Skeletal muscle cell (primary cell): ENCODE measurements around the gene SEPTIN2.

Source experiments
- DNase-seq: peaks from one replicate; pipeline ENCODE4 v3.0.0-alpha.2; 2010; ENCODE audit warnings: low read depth
- H3K4me3 ChIP-seq: 2 replicates; pipeline ENCODE4 v1.5.1; 2011; ENCODE audit warnings: low read depth, mild to moderate bottlenecking, control low read depth, low read length, moderate library complexity

SEPTIN2 gene

DNA sequence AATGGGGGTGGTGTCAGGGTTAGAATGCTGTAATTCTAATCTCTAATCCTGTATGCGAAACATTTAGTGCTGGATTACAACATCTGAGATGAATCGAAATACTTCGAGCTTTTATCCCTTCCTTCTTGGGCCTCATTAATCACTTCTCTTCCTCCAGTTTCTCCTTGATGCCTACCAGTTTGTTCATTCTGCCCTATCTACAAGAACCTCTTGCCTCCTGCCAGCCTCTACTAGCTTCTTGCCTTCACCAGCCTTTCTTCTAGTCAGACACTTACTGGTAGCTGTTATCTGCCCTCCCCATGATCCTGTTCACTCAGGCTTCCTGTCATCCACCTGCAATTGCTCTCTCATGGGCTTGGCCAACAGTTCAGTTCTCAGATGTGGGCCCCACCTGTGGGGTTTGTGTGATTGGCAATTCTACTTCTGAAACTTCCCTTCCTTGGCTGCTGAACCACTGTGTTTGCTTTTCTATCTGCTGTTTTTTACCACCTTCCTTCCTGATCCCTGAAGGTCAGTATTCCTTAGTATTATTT, 25.0 kb downstream of the SEPTIN2 start:
- no peak overlapping the region for H3K4me3 ChIP-seq
- DNase-seq = no peak

DNA sequence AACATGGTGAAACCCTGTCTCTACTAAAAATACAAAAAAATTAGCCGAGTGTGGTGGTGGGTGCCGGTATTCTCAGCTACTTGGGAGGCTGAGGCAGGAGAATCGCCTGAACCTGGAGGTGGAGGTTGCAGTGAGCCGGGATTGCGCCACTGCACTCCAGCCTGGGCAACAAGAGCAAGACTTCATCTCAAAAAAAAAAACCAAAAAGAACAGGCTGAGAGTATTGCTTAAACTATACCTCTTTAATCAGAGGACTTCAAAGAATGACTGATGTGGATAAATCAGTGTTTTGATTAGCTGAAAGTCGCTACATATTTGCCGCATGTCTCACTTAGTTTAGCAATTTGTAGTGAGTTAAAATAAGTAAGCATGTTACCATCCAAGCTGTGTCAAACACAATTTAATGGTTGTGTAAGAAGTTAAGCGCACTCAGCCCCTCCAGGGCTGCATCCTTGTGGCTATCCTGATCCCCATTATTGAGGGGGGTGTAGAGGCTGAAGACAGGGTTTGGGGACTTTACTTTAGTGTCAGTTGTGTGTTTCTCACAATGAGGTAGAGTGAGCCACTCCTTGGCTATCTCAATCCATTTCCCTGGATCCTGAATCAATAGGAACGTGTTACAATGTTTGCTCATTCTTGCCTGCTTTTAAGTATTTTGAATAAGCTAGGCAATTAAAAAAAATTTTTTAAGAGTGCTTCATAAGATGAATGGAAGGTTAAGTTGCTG, 29.4 kb downstream of the SEPTIN2 start:
- no peak overlapping the region for H3K4me3 ChIP-seq
- DNase-seq = no peak

GRCh38 chr2:241349941-241350340, 34.2 kb downstream of the SEPTIN2 start:
- no peak overlapping the region for H3K4me3 ChIP-seq
- no peak for DNase-seq

DNA sequence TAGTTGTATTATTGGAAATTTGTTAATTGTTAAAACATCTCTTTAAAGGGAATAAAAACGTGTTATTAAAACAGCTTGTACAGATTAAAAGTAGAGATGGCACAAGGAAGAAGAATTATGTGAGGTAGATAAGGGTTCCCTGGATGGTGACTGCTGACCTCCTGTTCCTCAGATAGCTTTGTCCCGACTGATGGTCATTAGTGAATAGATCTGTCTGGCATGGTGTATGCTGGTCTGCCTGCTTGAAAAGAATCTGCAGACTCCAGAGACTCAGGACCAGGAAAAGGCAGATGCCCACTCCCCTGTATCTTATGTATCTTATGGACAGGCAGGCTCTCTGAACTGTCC, 34.8 kb downstream of the SEPTIN2 start:
- H3K4me3 ChIP-seq = no peak overlapping the region
- no peak for DNase-seq

GRCh38 chr2:241350878-241351639, 35.3 kb downstream of the SEPTIN2 start:
- no peak for DNase-seq
- no peak overlapping the region for H3K4me3 ChIP-seq

DNA sequence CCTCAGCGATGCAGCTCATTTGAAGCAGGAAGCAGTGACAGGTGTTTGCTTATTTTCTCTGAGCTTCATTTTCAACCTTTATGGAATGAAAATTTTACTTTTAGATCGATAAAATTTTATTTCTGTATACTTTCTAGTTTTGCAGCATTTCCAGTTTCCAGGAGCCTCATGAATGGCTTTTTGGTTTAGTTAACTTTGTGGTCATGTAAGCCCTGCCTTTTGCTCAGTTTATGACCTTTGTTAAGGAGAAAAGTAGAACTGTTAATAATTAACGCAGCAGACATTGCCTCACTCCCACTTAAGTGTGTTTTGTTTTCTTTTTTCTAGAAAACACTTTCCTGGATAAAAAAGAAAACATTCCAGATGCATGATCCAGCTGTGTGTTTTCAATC, 35.9 kb downstream of the SEPTIN2 start:
- H3K4me3 ChIP-seq = no peak overlapping the region
- DNase-seq = no peak

DNA sequence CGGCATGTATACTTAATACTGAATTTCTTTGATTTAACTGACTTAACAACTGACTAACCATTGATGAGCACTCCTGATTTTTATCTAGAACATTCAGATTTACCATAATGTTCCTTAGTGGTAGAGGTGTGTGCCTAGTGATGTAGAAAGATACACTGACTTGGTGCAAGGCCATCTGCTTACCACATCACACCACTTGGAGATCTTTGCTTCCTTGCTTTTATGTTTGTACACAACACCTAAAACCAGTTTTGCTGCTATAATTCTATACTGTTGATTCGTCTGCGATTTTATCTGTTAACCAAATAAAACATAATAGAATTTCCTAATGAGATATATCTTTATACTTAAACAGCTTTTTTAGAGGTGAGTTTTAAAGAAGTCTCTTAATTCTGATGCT, 36.5 kb downstream of the SEPTIN2 start:
- no peak for DNase-seq
- H3K4me3 ChIP-seq = no peak overlapping the region

- H3K4me3 ChIP-seq = peak overlapping the region; percentile 27
- DNase-seq = peak; percentile 22
These were observed 39.2 kb downstream of the SEPTIN2 start for GRCh38 chr2:241354668-241355658.

GRCh38 chr2:241355983-241356870, 40.5 kb downstream of the SEPTIN2 start, which contains the start of gene FARP2:
FARP2 (plus strand) TSS chr2:241356285; CDS start chr2:241373108, 16,823 bp downstream.
- peak; percentile 96 for DNase-seq
- peak within 1 kb of the TSS; percentile 89 for H3K4me3 ChIP-seq

GRCh38 chr2:241356871-241357260, 41.1 kb downstream of the SEPTIN2 start:
- H3K4me3 ChIP-seq = peak overlapping the region; percentile 89
- DNase-seq = no peak

GRCh38 chr2:241357531-241357930, 41.8 kb downstream of the SEPTIN2 start:
- DNase-seq = no peak
- H3K4me3 ChIP-seq = peak overlapping the region; percentile 89

DNA sequence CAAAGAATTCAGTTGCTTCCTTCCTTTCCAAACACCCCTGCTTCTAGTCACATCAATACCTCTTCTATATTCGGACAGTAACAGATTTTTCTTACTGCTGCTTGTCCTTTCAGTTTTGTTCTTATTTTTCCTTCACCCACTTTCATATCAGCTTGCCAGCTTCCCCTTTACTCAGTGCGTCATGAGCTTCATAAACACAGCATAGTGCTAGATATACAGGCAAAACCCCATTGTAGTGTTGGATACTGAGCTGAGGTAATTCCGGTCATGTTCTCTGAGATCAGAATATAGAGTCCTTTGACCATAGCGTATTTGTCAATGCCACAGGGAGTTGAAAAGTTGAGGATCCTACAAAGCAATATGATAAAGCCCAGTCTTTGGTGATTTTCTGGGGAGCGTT, 42.7 kb downstream of the SEPTIN2 start:
- no peak overlapping the region for H3K4me3 ChIP-seq

GRCh38 chr2:241359481-241360045, 43.8 kb downstream of the SEPTIN2 start:
- DNase-seq = no peak
- H3K4me3 ChIP-seq = no peak overlapping the region

More for the DNA sequence above, 42.7 kb downstream of the SEPTIN2 start:
- no peak for DNase-seq

DNA sequence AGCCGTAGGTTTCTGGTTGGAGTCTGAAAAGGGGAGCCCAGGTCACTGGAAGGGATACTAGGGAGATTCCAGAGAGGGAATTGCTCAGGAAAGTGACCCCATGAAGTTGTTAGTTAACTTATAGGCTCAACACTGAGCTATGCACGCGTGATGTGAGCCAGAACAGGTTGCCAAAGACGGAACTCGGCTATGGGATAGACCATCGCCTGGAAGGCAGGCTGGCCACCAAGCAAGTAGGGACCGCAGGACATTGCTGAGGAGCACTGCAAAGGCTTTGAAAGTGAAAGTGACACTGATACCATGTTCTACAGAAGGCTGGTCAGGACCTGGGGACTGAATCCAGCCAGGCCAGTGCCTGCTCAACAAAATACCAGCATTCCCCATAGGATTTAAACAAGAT, 47.7 kb downstream of the SEPTIN2 start:
- no peak overlapping the region for H3K4me3 ChIP-seq
- DNase-seq = no peak

DNA sequence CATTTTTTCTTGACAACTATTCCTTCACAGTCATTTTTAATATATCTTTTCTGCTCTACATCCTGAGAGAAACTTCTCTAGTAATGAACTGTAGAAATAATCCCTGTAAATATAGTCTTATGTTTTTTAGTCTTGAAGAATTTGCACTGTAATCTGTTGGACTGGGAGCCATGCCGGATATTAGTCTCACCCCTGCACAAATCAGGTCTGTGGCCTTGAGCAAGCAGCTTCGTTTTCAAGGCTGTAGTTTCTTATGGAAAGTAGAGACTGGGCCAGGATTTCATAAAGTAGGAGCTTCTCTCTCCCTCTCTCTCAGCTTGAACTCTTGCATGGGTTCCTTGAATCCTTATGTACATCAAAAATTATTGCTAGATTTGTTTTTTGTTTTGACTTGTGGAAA, 49.1 kb downstream of the SEPTIN2 start:
- DNase-seq = no peak

GRCh38 chr2:241366678-241367077, 51.0 kb downstream of the SEPTIN2 start:
- no peak overlapping the region for H3K4me3 ChIP-seq

More for the DNA sequence above, 49.1 kb downstream of the SEPTIN2 start:
- no peak overlapping the region for H3K4me3 ChIP-seq

DNA sequence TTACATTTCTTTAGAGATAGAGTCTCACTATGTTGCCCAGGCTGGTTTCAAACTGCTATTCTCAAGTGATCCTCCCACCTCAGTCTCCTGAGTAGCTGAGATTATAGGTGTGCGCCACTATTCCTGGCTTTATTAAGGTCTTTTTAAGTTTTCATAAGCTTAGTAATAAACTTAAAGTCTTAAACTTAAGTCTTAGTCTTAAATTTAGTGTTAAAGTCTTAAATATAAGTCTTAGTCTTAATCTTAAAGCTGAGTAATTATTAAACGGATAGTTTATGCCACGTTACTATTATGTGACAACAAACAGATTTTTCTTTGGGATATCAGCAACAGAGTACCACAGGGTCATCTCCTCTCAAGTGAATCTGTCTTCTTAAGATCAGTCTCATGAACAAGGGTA, 52.9 kb downstream of the SEPTIN2 start:
- no peak for DNase-seq
- H3K4me3 ChIP-seq = no peak overlapping the region

More at GRCh38 chr2:241366678-241367077, 51.0 kb downstream of the SEPTIN2 start:
- DNase-seq = no peak

GRCh38 chr2:241372361-241372992, 56.8 kb downstream of the SEPTIN2 start:
- H3K4me3 ChIP-seq = no peak overlapping the region
- DNase-seq = no peak
